Inflammatory macrophage treated with lipopolysaccharide for 4 hours (primary cell): ENCODE results near the gene ABI3BP.

ENCODE experiments used
- DNase-seq: peaks from one replicate; pipeline ENCODE4 v3.0.0-alpha.2; 2020

The ABI3BP gene

DNA sequence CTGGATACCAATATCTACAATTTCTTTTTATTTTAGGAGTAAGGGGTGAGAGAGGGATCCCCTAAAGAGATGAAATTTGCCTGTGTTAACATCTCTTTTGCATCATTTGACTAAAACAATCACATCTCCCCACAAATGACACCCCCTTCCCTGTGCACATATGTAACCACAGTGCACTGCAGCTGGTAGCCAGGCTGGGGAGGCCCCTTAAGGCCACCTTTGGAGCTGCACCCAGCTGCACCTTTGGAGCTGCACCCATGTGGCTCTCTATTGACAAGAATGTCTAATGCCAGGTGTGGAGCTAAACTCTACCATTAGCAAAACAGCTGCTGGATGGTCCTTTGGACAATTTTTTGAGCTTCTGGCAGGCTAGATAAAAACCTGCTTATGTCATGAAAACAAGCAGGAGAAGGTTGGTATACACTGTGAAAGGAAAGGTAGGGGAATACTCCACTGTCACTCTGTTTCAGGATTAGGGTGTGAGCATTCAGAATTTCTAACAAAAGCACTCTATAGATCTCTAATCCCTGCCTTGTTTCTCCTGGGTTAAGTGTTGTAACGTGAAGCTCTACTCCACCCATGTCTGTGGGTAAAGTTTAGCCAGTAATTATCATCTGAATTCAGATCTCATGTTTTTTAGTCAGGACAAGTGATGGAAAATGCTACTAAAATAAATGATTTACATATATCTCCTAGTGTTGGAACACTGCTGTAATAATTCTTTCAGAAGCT, 231.8 kb downstream of the ABI3BP start:
- DNase-seq = no peak

GRCh38 chr3:100760377-100760776, 232.8 kb downstream of the ABI3BP start:
- no peak for DNase-seq

GRCh38 chr3:100759950-100760349, 233.3 kb downstream of the ABI3BP start:
- DNase-seq = no peak

DNA sequence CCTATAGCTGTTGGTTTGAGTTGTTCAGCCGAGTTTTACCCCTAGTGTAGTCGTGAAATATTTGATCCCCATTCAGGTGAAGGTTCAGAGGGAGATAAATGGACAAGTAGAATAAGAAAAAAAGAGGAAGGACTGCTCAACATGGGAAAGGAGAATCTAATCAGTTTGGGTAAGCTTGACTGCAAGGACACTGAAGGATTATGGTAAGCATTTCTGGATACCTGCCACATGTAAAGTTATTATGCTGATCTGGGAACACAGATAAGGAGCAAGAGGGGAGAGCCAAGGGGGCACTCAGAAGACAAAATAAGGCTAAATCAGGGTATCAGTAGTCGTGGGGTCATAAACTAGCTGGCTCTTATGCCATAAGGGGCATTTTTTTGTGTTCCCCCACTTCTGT, 234.1 kb downstream of the ABI3BP start:
- DNase-seq = no peak

GRCh38 chr3:100756441-100756840, 236.8 kb downstream of the ABI3BP start:
- DNase-seq = no peak

- no peak for DNase-seq
Observed at GRCh38 chr3:100754563-100755334, 238.5 kb downstream of the ABI3BP start.

DNA sequence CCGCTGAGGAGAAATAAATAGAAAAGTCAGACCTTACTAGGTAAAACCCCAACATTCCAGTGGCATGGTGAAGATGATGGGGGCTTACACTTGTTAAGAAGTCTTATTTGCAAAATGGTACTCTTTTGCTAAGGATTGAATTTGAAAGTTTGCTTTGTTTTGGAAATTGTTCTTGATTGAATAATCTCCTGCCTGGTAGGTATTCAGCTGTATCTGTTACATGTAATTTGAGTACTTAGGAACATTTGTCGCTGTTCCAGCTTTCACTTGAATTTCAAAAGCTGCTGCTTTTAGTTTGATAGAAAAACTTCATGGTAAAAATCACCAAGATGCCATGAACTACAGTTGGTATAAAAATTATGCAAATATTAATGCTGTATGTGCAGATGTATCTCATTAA, 239.4 kb downstream of the ABI3BP start:
- DNase-seq = no peak

DNA sequence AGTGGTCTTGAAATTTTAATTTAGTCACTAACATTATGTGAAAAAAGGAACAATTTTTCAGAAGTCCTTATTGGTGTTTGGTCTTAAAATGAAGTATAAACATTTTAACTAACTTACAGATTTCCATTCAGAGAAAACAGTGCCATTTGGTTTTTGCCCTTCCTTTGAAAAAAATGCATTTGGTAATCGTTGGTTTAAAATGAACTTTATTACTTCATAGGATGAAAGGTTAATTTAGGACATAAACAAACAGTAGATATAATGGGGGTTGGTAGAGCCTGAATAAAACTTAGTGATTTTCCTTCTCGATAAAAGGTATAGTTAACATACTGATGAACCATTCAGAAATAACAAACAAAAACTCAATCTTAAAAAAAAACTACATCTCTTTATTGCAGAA, 244.3 kb downstream of the ABI3BP start:
- DNase-seq = no peak

DNA sequence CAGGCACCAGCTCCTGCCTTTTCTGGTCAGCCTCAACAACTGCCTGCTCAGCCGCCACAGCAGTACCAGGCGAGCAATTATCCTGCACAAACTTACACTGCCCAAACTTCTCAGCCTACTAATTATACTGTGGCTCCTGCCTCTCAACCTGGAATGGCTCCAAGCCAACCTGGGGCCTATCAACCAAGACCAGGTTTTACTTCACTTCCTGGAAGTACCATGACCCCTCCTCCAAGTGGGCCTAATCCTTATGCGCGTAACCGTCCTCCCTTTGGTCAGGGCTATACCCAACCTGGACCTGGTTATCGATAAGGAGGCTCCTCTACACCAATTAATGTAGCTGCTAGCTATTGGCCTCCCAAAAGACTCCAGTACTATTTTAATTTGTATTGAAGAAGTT, 245.0 kb downstream of the ABI3BP start:
- no peak for DNase-seq

DNA sequence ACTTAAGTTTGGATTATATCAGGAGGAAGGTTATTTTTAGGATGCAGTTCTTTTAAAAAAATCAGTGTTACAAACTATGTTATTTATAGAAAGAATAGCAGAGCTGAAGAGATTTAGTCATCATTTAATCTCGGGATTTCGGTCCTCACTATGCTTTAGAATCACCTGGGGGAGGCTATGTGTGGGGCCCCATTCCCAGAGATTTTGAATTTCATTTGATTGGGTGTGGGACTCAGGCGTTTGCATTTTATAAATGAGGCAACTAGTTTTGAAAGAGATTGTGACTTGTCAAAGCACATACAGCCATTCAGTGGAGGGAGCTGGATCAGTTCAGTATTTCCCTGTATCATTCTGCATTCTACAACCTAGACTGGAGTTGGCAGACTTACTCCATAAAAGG, 247.1 kb downstream of the ABI3BP start:
- no peak for DNase-seq

DNA sequence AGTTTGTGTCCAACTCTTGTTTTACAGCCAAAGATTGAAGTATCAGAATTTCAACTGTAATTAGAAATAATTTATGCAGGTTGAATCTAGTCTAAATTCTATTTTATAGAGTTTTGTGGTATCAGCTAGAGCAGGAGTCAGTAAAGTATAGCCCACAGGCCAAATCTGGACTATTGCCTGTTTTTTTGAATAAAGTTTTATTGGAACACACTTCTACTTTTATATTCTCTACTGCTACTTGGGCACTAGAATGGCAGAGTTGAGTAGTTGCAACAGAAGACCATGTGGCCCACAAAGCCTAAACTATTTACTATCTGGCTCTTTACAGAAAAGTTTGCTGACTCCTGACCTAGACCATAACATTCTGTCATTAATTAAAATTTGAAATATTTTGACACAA, 247.6 kb downstream of the ABI3BP start:
- no peak for DNase-seq

DNA sequence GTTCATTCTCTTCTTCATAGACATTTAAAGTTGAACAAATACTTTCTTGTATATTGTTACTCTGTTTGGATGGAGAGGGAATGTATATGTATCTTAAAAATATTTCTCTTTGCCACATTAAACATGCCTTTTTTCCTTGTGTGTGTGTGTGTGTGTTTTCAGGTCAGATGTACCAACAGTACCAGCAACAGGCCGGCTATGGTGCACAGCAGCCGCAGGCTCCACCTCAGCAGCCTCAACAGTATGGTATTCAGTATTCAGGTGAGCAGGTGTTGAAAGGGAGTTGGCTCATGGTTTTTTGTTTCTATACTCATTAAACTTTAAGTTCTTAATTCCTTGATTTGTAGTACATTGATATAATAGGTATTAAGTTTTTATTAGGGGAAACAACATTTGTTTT, 248.6 kb downstream of the ABI3BP start:
- DNase-seq = no peak

- DNase-seq = no peak
Observed at GRCh38 chr3:100743535-100743934, 249.7 kb downstream of the ABI3BP start.

DNA sequence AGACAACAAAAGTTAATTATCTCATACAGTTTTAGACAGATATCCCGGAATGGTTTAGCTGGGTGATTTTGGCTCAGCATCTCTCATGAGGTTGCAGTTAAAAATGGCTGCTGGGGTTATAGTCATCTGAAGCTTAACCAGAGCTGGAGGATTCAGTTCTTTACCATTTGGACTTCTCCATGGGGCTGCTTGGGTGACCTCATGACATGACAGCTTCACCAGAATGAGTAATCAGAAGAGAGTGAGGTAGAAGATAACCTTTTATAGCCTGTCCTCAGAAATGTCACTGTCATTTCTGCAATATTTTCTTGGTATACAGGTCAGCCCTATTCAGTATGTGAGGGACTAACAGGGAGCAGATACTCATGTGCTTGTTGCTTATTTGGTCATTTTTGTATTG, 253.0 kb downstream of the ABI3BP start:
- peak; percentile 8 for DNase-seq

- DNase-seq = no peak
Observed at GRCh38 chr3:100737334-100737733, 255.9 kb downstream of the ABI3BP start.

DNA sequence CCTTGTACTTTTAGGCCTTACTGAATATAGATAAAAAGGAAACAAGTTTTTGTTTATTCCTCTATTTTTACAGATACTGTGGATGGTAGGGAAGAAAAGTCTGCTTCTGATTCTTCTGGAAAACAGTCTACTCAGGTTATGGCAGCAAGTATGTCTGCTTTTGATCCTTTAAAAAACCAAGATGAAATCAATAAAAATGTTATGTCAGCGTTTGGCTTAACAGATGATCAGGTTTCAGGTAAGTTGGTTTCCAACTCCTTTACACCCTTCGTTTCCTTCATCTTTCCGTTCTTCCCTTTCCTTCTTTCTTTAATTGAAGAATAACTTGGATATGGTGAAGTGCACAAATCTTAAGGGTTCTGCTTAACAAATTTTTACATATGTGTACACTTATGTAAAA, 260.8 kb downstream of the ABI3BP start:
- DNase-seq = no peak

GRCh38 chr3:100730524-100730923, 262.7 kb downstream of the ABI3BP start:
- no peak for DNase-seq

DNA sequence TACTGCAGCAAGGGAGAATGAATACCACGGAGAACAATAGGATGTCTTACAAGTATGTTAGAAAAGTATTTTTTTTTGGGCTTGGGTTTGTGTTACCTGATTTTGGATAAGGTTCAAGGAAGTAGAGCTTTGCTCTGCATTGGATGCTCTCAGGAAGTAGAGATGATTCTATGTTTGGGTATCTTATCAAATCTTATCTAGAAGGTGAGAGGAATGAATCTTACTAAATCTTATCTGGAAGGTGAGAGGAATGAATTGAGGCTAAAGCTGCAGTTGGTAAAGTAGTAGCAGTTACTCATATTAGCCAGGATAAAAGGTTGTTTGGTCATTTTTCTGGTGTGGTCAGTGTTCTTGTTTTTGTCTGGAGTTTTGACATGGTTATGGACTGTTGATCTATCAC, 266.5 kb downstream of the ABI3BP start:
- DNase-seq = no peak

DNA sequence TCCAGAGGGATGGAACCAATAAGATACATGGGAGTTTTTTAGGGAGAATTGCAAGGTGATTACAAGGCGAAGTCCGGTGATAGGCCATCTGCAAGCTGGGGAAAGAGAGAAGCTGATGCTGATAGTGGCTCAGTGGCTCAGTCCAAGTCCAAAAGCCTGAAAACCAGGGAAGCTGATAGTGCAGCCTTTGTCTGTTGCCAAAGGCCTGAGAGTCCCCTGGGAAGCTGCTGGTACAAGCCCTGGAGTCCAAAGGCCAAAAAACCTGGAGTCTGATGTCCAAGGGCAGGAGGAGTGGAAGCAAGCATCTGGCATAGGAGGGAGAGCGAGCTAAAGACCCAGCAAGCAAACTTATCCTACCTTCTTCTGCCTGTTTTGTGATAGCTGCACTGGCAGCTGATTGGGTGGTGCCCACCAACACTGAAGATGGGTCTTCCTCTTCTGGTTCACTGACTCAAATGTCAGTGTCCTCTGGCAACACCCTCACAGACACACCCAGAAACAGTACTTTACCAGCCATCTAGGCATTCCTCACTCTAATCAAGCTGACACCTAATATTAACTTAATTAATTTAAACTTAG, 267.2 kb downstream of the ABI3BP start:
- DNase-seq = no peak

GRCh38 chr3:100720426-100720825, 272.8 kb downstream of the ABI3BP start:
- no peak for DNase-seq

- no peak for DNase-seq
Observed at GRCh38 chr3:100719136-100719535, 274.1 kb downstream of the ABI3BP start.

DNA sequence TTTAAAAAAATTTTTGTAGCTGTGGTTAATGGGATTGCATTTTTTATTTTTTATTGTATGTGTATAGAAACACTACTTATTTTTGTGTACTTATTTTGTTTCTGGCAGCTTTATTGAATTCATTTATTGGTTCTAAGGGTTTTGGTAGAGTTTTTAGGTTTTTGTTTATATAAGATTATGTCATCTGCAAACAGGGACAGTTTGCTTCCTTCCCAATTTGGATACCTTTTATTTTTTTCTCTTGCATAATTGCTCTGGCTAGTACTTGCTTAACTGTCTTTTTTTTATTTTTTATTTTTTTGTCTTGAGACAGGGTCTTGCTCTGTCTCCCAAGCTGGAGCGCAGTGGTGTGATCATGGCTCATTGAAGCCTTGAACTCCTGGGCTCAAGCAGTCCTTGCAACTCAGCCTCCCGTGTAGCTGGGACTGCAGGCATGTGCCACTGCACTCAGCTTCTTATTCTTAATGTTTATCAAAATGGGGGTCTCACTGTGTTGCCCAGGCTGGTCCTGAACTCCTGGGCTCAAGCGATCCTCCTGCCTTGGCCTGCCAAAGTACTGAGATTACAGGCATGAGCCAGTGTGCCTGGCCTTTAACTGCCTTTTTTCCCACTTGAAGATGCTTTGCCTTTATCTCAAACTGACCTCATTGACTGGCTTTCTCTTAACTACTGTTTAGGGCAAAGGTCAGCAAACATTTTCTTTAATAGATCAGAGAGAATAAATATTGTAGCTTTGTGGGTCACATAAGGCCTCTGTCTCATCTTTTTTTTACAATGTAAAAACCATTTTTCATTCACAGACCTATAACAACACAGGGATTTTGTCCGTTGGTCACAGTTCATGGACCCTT, 275.4 kb downstream of the ABI3BP start:
- DNase-seq = no peak

- no peak for DNase-seq
Observed at GRCh38 chr3:100717063-100717462, 276.2 kb downstream of the ABI3BP start.
